HG03139 (cell line): Measurements from ENCODE around the gene MYCL.

Source experiments
- ATAC-seq: cut with Tn5 transposase; IDR thresholded peaks from one replicate; pipeline ENCODE4 v1.9.1; 2021; ENCODE audit not compliant: unreplicated experiment

The MYCL gene

DNA sequence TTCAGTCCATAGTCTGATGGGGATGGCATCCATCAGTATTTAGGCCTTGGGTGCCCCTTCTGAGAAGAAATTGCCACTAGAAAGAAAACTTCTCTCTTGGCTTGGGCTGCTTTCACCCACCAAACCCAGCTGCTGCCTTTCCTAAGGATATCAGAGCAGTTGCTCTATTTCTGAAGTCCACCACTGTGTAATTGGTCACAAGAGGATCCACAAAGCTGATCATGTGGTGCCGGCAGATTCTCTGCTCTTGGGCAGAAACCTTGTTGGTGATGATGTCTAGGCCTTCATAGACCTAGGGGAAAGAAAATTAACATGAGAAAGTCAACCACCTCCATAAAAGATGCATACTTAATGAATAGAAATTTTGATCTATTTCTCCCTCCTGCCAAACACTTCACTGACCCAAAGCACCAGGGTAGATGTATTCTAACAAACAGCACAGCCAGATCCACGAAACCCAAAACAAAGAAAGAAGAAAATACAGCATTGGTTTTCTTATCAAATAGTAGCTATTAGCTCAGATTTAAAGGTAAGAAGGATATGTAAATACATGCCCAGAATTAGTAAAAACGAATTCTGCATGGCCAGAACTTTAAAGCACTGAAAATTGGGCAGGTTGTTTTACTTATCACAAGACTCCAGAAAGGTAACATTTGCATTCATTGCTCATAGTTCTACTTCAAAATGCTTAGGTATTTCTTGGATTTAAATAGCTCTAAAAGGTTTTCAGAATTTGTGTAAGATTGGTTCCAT, 44.4 kb downstream of the MYCL start:
- ATAC-seq, result no peak

DNA sequence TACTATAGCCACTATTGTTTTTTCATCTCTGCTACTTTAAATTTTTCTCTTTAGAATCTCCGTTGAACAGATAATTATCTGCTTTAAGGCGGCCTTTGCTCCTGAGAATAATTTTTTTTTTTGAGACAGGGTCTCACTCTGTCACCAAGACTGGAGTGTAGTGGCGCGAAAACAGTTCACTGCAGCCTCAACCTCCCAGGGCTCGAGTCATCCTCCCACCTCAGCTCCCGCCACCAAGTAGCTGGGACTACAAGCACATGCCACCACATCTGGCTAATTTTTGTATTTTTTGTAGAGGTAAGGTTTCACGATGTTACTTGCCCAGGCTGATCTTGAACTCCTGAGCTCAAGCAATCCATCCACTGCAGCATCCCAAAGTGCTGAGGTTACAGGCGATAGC, 47.0 kb downstream of the MYCL start:
- ATAC-seq, result no peak

DNA sequence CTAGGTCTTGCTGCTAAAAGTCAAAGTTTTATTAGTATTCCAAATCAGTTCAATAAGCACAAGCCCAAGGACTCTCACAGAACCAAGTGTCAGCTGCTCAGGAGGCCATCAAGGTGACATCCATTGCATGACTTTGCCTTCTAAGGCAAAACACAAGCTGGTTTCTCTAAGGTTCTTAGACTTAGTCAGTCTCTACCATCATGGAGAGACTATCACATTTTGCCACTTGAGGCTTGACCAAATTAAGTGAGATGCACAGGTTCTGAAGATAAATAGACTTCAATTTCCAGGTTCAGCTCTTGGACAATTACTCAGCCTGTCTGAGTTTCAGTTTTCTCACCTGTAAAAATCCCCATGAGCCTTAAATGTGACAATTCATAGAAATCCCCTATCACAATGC, 47.4 kb downstream of the MYCL start:
- no peak for ATAC-seq

DNA sequence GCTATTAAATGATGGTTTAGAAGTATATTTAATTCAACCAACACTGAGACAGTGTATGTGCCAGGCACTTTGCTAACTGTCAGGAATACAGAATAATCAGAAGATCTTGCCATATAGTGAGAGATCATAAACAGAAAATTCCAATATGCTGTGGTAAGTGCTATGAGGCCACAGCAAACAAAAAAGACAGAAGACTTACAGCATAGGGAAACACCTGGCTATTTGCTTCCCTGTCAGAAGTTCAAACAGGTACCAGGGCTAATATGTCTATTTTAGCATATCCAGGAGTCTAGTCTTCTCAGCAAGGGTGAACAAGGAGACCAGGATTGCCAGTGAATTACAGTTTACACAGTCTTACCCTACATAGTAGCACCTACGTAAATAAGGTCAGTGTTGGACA, 48.8 kb downstream of the MYCL start:
- ATAC-seq, result no peak

DNA sequence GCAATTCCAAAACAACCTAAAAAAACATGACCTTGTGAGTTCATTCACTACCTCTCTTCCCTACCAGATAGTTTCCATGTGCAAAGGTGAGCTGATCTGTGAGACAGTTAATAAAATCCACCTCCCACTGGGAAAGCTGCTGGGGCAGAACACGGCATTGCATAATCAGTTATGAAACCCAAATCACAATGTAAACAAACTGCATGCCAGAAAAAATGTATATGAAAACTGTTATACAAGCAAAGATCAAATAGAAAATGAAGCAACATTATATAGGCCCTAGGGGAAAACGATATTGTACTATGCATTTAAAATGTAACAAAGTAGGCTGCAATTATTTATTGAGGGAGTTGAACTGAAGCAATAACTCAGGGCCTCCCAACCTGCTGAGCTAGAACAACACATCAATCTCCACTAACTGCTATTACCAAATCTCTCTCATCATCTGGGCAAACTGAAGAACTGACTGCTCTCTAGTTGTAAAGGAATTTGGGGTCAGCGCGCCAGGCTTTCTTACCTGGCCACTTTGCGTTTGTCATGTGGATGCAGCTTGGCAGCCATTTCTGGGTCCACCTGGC, 49.4 kb downstream of the MYCL start:
- ATAC-seq, result no peak

DNA sequence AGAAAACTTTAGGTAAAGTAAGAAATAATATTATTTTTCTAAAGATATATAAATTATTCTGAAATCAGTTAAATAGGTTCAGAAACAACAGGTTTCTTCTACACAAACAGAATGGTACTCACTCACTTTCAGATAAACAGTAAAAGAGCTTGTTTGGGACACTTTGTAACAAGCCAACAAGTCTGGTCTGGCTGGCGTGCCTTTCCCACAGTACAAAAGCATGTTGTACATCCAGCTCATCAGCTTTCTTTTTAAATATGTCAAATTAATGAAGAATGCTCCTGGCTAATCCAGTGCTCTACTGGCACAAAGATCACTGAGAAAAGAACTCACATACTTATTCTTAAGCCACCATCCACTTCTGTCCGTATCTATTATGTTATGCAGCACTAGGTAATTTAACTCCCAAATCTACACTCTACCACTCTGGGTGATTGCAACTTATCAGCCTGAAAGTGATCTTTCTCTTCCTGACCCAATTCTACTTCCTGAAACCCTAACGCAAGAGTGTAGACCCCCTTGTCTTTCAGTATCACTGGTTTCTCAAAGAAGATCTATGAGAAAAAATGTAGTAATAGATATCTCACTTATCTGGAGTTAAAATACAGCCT, 51.0 kb downstream of the MYCL start:
- ATAC-seq, result no peak

DNA sequence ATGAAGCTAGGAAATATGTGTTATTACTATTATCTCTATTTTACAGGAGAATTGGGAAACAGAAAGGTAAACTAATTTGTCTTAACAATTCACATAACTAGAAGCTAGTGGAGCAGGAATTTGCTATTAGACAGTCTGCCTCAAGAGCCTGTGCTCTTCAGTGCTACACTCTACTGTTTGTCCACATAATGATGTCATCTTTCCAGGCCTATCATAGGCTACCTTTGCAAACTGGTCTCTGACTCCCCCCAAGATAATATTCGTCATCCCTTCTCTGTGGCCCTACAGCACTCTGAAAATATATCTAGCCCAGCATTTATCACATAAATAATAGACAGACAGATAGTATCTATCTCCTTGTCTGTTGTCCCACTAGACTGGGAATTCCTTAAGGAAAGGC, 52.5 kb downstream of the MYCL start:
- ATAC-seq, result no peak

DNA sequence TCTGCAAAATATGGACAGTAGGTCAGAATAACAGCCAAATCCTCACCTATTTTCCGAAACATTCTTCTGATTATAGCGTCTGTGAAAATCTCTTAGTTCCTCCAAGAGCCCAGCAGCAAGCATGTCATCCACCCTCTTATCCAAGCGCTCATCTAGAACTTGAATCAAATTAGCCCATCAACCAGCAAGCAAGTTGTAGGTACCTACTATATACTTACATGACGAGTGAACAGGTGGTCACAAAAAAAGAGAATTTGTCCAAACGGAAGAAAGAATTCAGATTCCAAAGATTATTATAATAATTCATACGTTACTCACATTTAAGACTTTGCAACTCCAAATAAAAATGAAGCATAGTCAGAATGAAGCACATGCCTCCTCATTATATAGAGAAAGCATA, 53.8 kb downstream of the MYCL start:
- no peak for ATAC-seq

DNA sequence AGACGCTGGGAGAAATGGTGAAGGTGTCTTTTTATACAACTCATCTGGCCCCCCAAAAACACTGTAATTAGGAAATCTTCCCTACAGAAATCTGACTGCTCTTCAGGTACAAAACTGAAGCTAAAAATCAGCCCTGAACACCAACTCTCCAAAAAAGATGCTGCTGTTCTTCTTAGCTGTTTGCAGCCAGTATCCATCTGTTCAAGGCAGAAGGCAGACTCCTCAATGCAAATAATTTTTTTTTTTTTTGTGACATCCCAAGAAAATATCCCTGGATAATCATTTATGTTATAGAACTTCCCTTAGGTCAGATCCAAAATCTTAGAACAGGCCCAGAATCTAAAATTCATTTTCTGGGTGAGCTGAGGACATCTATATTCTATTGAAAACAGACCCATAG, 54.9 kb downstream of the MYCL start:
- ATAC-seq, result no peak

DNA sequence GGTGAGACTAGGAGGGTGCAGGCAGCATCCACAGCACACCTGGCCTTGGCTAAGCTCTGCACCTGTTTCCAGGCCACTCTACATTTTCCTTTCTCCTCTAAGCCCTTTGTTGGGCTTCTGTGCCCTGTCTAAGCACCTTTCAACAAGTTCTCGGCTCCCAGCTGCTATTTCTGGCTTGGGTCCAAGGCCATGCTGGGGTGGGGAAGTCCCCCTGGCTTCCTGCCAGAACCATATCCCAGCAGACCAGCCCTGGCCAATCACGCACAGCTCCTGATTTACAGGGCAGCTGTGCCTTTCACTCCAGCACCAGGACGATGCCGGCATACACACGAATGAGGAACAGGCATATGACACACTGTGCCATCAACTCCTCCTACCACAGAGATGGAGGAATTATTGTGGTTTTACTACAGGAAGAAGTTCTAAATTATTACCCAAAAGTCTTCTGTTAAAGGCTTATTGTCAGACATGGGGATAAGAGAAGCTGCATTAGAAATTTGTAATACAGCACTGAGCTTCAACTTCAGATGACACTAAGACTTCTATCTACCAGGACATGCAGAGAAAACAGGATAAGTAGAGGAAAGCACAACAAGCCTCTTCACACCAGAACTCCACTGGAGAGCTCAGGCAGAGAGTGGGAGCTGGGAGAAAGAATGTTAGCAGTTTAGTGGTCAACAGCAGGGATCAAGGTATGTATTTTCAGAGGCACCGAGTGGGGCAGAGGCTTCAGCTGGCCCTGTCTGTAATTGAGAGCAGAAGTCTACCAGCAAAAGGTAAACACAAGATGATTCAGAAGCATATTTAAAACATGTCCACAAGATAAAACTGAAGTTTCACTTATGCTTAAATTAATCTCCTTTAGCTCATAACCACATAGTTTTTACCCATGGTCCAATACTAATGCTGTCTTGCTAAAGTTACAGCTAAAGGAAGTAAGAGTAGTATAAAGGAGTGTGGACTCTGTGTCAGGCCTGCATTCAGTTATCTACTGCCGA, 55.8 kb downstream of the MYCL start:
- peak; percentile 79 for ATAC-seq
